NCI-H187 (cell line): ENCODE results near the gene UMODL1.

Experiments
- DNase-seq, 2 experiments: peaks; one replicate each; lab custom pipeline; 2025; lab: John Stamatoyannopoulos, UW

UMODL1 gene

DNA sequence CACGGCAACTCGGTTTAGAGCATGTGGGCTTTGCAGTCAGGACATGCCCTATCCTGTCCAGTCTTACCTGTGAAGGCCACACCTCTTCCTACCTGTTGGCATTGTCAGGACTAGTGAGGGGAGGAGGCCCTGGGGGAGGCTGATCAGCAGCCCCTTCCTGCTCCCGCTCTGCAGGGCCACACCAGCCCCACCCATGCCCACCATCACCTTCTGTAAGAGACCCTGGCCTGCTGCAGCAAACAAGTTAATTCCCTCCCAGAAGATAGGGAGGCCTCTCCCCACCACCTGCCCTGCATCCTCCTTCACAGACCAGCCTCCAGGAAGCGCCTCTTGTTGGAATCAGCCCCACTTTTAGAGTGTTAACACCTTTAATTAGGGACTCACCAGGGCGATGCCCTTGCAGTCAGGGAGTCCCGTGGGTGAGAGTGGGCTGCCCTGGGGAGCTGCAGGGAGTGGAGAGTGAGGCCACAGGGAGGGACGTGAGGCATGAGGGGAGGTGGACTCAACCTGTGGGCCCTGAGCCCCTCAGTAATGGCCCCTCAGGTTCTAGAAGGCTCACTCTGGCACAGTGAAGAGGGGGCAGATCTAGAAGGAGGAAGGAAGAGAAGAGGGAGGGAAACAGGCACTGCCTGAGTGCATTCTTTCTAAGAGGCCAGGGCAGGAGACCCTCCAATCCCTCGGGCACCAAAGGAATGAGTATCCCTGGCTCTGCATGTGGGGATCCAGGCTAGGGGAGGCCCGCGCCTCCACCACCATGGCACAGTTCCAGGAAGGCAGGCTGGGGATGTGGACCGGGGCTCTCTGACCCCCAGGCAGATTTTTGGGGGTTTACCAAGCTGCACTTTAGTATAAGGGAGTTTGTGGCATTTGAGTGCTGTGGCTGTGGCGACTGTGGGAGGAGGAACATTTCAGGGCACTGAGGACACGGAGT, 8.2 kb downstream of the UMODL1 start:
- DNase-seq, result no peak

DNA sequence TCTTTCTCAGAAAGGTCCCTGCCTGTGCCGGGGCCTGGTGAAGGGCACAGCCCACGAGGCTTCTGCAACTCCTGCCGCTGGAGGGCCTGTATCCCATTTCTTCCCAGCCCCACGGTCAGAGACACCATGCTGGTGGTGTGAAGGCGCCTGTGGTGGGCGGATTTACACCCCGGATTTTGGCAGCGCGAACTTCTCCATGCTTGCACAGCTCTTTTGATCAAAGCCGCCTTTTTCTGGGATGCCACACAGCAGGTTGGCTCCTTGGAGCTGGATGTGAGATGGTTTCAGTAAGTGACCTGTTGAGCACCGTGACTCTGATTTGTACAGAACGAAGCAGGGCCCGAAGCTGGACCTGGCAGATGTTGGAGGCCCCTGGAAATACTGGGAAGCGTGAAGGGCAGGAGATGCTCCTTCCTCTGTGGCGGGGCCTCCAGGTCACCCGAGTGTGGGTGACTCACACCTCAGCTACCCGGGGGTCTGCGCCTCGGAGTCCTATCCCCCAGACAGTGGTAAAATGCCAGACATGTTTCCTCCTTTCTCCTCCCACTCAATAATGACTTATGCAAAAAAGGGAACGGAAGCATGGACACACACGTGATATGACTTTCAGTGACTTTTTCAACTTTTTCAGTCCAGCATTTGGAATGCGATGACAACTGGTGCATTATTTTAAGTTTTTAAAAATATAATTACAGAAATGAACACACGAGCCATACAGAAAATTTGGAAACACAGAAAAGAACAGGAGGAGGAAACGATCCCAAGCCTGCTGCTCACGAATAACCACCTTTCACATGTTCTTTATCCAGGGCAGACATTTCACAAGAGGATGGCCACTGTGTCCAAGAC, 9.0 kb downstream of the UMODL1 start:
- no peak for DNase-seq

DNA sequence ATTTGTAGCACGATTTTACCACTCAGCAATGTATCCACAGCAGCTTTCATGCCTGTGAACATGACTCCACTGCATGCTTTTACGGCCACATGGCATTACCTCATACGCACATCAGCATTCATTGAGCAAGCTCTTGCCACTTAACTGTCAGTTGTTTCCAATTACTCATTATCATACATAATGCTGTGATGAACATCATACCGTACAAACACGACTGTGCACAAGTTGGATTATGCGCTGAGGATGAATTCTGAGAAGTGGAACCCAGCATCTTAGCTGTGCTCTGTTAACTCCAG, 9.6 kb downstream of the UMODL1 start:
- DNase-seq, result no peak

DNA sequence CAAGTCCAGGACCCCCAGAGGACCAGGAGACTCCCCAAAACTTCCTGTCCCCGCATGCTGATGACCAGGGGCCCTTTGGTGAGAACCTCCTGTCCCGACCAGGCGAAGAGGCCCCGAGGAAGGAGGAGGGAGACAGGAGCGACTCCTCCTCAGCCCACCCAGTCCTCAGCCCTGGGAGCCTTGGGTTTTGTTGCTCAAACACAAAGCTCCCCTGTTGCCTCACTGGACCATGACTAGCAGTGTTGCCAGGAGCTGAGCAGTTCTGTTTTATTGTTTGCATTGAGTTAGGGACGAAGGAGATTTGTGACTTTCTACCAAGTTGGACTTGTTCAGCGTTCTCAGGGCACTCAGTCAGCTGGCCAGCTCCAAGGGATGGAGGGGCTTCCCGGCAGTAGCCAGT, 10.0 kb downstream of the UMODL1 start:
- no peak for DNase-seq

DNA sequence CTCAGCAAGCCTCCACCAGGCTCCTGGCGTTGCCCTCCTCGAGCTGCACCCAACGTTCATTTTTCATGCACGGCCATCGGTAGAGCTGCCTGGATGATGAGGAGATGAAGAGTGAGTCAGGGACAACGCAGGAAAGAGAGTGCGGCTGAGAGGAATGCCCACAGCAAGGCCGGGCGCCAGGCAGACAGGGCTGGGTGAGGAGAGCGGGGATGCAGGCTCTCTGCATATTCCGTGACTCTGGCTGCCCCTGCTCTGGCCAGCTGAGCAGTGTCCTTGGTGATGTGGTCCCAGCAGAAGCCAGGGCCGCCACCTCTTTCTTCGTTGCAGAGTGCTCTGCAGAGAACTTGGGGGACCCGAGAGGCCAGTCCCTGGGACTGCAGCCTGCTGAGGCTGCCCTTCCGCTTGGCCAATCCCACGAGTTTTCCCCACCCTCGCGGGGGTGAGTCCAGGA, 10.8 kb downstream of the UMODL1 start:
- no peak for DNase-seq

DNA sequence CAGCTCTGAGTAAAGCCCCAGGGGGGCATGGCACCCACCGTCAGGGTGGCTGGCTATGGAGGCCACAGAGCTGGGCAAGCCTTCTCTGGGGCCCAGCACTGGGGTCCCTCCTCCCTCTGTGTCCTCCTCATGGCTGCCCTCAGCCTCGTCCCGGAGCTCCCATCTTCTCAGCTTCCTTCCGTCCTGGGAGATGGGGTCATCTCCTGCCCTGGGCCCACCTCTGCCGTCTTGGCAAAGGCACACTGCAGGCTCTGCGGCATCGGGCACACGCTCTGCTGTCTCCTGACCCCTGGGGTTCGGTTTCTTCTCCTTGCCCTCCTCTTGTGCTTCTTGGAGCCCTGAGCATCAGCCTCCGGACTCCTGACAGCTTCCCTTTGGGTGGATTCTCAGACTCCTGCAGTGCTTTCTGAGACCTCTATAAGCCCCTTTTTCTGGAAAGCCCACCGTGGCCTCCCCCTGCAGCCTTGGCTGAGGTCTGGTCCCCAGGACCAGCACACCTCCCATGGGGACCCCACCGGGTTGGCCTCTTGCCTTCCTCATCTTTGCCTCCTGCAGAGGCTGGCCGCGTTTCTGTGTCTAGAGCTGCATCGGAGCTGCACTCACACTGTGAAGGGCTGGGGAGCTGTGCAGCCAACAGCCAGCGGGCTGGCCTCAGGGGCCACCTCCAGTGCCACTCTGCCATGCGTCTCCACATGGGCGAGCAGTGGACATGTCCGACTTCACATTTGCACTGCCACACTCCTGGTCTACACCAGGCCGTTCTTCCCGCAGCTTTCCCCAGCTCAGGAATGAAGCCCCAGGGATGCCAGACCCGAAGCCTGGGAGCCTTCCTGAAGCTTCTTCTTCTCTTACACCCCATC, 11.6 kb downstream of the UMODL1 start:
- DNase-seq, result no peak

DNA sequence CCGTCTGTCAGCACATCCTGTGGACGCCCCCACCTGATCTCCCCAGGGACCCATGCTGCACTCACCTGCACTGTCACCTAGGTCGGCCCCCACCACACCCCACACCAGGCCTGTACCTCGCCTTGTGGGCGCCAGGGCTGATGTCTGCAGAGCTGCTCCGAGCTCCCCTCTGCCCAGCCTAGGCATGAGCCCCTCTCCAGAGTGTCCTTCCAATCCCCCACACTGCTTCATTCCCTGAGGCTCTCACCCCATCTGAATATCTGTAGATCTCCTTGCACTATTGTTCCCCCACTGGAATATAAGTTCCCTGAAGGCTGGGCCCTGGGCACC, 12.2 kb downstream of the UMODL1 start:
- no peak for DNase-seq

DNA sequence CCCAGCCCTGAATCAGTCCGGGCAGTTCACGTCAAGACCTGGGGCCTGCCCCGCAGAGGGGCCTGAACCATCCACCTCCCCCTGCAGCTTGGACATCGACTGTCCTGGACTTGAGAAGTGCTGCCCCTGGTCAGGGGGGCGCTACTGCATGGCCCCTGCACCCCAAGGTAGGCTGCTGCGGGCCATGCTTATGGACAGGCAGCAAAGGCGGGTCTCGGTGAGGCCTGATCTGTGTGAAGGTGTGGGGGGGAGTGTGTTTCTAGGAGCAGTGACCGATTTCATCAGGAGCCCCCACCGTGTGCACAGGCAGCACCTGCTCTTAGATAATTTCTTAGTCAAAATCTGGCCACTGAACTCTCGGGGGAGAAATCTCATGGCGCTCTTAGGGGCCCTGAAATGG, 13.0 kb downstream of the UMODL1 start:
- no peak for DNase-seq

DNA sequence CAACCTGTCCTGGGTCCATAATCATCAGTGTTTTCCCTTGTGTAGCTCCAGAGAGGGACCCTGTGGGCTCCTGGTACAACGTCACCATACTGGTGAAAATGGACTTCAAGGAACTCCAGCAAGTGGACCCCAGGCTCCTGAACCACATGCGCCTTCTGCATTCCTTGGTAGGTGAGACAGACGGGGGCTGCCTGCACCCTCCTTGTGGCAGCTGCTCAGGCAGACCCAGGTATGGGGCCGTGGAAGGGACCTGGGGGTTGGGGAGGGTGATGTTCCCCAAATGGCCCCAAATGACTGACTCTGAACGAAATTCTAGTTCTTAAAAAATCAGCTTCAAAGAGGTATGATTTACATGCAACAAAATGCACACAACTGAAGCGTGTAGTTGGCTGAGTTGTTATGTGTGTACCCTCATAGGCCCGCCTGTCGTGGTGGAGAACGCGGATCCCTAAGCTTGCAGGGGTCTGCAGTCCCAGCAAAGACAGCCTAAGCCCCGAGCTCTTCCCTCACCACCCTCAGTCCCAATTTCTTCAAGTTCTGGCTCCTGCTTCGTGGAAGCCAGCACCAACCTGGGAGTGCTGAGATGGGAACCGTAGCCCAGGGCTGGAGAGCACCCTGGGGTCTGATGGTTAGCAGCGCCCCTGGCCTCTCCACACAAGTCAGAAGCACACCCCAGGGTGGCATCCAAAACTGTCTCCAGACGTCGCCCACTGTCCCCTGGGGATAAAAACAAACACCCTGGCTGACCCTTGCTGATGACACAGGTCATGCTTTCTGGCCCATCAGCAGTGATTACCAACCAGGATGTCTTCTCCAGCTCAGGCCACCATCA, 14.3 kb downstream of the UMODL1 start:
- DNase-seq, result no peak

DNA sequence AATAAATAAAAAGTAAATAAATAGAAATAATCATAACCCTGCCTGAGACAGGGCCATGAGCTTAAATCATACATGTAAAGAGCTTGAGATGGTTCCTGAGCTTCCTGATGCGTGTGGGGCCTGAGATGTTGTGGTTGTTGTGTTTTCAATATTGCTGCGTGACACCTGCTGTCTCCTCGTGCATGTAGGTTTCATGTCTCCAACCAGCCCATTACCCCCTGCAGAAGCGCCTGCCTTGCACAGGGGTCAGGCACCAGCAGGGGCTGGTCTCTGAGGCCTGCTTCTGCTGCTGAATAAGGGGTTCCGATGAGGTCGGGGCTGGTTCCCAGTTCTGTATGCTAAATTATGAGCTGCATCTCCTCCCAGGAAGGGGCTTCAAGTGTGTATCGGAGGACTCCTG, 15.9 kb downstream of the UMODL1 start:
- DNase-seq, result no peak

DNA sequence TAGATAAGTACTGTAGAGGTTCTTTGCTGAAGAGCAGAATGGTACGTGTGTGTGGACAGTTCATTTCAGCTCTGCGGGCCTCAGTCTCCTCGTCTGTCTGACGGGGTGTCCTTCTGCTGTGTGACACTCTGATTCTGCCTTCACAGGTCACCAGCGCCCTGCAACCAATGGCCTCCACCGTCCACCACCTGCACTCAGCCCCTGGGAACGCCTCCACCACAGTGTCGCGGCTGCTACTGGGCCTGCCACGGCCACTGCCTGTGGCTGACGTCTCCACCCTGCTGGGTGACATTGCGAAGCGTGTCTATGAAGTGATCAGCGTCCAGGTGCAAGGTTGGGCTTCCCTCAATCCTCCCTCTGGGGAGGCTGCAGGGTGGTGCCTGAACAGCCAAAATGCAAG, 17.0 kb downstream of the UMODL1 start:
- DNase-seq, result no peak

DNA sequence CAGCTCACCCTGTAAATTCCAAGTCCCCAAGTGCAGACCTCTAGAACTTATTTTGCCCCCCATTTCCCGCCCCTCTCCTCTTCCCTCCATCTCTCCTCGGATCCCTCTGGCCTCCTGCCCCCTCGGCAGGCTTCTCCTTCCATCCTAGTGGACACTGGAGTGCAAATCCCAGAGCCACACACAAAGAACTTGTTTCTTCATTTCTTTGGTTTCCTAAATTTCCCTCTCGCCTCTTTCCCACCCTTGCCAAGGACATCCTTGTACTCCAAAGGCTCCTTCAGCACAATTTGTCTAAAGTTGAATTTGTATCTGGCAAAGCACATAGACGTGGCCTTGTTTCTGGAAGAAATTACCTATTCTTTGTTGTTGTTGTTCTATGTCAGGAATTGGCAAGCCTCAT, 17.5 kb downstream of the UMODL1 start:
- no peak for DNase-seq

DNA sequence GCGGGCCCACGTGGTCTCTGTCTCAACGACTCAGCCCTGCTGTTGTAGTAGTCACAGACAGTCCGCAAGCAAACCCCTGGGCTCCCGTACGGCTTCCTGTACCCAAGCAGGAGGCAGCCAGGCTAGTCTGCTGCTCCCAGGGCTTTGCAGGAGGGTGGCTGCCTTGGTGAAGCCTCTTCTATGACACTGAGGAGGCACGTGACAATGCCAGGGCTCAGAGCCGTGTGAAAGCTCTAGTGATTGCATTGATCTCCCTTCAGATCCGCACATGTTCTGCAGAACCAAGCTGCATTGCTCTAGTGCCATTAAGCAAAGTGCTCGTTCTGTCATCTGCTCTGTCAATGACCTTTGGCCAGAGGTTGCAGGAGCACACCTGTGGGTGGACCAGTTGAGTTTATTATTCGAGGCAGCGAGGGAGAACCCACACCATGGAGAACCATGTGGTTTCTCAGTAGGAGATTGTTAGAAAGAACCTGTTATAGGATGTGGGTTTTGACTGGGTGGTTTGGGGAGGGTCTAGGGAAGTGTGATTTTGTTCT, 18.0 kb downstream of the UMODL1 start:
- no peak for DNase-seq

DNA sequence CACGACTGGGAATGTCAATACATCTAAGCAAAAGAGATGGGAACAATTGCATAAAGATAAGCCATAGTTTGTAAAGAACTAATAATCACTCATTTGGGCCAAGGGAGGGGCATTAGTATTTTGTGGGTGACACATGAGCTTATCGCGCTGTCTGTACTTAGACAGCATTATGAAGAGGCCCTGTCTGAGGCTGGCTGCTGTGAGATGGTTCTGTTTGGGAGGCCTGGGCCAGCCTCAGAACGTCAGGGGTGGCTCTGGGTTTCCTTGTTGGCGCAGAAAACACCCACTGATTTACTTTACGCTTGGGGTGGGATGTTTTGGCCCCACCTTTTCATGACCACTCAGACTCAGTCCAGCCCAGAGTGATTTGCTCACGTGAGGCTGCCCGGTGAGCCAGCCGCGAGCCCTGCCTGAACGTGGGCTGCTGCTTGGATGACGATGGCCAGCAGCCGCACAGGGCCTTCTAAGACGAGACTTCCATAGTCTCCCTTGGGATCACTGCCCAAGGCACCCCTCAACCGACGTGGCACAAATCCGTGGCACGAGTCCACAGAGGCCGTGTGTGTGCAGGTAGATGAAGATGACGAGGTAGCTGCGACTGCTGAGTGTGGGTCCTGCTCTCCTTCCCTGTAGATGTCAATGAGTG, 18.7 kb downstream of the UMODL1 start:
- no peak for DNase-seq

DNA sequence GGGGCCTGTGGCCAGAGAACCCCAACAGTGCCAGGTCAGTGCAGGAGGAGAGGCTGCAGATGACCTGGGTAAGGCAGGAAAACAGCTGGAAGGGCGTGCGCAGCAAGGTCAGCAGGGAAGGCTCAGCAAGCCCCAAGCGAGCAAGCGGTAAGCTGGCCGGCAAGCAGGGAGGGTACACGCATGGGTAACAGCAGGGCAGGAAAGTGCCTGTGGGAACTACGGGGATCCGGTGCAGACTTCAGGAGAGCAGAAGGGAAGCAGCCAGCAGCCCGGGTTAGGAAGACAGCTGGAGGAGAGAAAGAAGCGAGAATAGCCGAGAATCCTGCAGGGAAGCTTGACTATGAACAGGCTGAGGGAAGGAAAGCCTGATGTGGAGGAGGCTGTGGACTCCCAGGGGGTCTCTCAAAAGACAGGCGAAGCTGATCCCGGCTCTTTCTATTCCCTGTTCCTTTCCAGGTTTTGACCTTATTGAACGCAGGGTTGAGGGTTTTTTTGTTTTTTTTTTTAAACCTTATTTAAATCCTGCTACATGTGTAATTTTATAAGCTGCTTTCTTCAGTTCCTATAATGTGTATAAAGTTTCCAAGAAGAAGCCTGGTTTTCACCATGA, 20.9 kb downstream of the UMODL1 start:
- peak; percentile 47 to 85 for DNase-seq

DNA sequence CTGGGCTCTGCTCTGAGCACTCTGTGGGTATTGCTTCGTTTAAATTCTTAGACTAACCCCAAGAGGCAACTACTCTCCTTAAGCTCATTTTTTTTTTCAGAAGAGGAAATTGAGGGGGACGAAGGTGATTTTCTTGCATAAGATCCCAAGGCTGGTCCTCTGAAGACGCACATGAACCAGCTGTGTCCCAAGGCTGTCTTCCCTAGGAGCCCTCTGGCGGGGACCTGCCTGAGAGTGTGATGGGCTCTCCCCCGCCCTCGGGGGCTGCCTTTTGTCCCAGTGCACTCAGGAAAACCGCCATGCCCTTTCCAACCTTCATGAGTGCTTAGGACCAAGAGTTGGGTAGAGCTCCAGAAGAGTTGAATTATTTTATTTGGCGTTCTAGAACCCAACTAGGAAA, 21.7 kb downstream of the UMODL1 start:
- DNase-seq, result peak in 1 of 2 experiments; percentile 22

DNA sequence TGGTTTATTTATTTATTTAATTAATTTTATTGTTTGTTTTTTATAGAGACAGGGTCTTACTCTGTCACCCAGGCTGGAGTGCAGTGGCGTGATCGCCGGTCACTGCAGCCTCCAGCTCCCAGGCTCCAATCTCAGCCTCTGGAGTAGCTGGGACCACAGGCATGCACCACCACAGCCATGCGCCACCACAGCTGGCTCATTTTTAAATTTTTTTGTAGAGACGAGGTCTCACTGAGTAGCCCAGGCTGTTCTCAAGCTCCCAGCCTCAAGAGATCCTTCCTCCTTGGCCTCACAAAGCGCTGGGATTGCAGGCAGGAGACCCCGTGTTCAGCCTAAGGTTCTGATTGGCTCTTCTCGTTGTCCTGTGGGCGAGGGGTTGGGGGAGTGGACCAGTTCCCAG, 22.1 kb downstream of the UMODL1 start:
- DNase-seq, result no peak

DNA sequence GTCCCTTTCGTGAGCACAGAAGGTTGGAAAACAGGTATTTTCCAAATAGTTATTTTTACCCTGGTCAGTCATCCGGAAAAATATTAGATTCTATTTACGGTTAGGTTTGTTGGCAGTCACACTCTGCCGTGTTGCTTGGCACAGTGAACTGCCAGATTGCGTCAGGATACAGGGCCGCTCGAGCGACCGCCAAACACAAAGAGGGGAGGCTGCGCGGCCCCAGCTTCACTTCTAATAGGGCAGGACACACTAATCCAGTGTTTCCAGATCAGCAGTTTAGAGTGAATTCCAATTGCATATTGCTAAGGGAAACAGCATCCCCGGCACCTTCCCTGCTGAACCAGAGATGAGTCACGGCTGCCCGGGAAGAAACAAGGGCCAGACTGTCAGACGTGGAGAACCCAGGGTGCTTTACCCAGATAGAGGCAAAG, 22.9 kb downstream of the UMODL1 start:
- DNase-seq, result no peak

DNA sequence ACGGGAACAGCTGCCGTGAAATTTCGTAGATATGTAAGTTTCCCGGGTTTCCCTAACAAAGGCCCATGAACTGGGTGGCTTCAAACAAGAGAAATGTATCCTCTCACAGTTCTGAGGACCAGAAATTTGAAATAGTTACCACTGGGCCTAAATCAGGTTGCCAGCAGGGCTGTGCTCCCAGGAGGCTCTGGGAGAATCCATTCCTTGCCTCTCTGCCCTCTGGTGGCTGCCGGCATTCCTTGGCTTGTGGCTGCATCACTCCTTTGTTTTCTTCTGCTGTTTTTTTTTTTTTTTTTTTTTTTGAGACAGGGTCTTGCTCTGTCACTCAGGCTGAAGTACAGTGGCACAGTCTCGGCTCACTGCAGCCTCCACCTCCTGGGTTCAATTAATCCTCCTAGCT, 23.7 kb downstream of the UMODL1 start:
- DNase-seq, result no peak

DNA sequence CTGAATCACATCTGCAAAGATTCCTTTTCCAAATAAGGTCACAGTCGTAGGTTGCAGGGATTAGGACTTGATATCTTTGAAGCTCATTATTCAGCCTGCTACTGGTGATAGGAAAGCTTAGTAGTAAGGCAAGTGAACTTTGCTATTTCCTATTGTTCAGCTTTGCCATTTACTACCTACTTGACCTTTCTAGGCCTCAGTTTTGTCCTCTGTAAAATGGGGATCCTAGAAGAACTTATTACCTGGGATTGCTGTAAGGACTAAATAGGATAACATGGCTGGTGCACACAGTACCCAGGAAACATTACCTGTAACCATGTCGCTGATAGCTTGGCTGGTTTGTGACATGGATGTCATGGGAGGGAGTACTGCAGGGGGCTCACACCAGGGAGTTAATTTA, 24.5 kb downstream of the UMODL1 start:
- DNase-seq, result no peak
